Pulmonary artery endothelial cell (primary cell): Measurements from ENCODE around the gene MELK. TPM values are rescaled to one million over a fixed set of nuclear protein-coding genes. Genes with fewer than 3 reads are reported as not detected.

Experiments
- DNase-seq: peaks from one replicate; pipeline ENCODE4 v3.0.0-alpha.2; 2011; ENCODE audit warnings: low read depth, low spot score
- total RNA-seq: library from RNA; depleted of rRNA; stranded (reverse); fragments of >200 nt; gene quantifications from 2 replicates; pipeline ENCODE4 v1.2.3, GENCODE V29; 2014

The MELK gene
- total RNA-seq, 1 donor from 2014 or later, result 28.6 TPM

DNA sequence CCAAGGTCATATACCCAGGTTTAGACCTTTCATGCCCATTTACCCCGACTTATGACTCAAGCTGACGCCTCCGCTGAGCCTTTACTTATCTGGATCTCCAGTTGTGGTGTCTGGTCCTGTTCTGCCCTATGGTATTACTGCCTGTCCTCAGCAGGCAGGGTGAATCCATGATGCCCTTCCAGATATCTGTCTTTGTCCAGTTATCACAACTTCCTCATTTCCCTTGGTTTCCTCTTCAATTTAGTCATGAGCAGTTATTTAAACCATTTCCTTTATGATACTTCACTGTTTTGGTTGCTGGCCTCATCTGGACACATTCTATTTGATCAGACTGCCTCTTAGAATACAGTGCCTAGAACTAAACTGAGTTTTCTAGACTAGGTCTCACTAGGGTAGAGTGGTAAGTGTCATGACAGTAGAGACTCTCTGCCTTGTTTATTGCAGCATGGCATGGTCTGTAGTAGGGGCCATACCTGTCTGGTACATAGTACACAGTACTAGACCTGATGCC is 93.3 kb downstream of the MELK start:
- DNase-seq, result peak; percentile 82

DNA sequence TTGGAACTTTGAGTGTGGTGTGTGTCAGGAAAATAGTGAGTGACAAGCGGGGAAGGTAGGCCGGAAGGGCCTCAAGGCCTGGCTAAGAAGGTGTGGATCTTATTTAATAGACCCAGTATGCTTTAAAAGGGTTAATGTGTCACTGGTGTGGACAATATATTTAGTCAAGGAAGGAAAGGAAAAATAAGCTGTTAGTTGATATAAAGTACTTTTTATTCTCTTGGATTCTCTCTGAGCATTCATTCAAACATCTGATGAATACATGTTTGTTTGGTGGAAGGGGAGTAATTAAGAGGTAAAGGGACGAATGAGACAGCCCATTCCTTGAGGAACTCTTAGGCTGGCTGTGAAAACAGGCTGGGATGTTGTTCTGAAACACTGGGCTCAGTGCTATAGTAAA is 98.9 kb downstream of the MELK start:
- DNase-seq, result no peak

DNA sequence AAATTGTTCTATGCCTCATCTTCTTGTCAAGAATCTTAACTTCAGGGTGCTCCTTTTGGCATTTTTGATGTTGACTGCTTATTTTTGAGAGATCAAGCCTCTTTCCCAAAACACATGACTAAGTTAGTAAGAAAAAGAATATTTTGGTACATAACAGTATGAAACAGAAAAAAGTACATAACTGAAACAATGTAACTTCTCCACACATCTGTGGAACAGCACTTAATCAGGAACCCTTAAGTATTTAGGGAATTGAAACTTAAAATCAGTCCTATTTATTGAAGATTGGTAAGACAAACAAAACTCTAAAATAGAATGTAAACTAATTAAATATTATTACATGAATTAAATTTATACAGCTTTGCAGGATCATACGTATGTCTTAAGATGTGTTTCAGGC is 103.4 kb downstream of the MELK start:
- DNase-seq, result no peak

DNA sequence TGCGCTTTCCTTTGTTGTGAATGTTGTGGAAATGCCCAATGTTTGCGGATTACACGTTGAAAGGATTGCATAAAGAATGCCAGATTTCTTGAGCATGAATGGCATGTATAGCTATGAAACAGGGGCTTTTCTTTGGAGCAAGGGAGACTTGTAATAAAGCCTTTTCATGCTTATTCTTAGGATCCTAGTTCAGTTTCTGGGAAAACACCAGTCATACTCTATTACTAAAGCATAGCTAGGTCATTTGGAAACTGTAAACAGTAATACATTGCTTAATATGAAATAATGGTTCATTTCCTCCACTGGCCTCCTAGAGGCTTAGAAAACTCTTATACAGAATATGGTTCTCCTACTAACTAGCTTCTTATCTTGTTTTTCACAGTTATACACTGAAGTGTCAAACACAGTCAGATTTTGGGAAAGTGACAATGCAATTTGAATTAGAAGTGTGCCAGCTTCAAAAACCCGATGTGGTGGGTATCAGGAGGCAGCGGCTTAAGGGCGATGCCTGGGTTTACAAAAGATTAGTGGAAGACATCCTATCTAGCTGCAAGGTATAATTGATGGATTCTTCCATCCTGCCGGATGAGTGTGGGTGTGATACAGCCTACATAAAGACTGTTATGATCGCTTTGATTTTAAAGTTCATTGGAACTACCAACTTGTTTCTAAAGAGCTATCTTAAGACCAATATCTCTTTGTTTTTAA is 104.2 kb downstream of the MELK start:
- DNase-seq, result no peak

DNA sequence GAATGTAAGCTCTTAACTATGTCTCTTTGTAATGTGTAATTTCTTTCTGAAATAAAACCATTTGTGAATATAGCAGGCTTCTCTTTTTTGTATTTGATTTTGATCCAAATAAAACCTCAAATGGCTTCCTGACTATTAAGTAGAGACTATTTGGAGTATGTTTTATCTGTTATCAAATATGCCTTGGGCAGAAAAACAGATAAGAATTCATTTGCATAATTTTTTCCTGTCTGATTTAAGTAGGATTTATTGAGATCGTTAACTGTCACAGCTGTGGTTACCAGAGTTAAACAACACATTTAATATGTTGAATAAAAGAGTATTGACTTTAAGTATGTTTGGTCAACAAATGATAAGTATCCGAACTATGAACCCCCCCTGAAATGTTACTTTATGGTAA is 104.9 kb downstream of the MELK start:
- DNase-seq, result no peak

DNA sequence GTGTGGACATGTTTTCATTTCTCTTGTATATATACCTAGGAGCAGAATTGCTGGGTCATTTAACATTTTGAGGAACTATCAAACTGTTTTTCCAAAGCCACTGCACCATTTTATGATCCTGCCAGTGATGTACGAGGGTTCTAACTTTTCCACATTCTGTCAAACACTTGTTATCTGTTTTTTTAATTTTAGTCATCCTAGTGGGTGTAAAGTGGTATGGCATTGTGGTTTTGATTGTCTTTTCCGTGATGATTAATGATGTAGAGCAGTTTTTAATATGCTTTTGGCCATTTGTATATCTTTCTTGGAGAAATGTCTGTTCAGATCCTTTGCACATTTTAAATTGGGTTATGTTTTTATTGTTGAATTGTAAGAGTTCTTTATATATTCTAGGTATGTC is 107.0 kb downstream of the MELK start:
- no peak for DNase-seq

DNA sequence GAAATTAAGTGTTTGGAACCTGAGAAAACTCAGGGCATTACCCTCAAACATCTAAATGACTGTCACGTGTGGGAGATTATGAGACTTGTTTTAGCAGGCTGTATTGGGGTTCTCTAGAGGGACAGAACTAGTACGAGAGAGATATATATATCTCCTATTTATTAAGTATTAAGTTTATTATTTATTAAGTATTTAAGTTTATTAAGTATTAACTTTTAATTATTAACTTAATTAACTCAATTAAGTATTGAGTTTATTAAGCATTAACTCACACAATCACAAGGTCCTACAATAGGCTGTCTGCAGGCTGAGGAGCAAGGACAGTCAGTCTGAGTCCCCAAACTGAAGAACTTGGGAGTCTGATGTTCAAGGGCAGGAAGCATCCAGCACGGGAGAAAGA is 113.8 kb downstream of the MELK start:
- no peak for DNase-seq

DNA sequence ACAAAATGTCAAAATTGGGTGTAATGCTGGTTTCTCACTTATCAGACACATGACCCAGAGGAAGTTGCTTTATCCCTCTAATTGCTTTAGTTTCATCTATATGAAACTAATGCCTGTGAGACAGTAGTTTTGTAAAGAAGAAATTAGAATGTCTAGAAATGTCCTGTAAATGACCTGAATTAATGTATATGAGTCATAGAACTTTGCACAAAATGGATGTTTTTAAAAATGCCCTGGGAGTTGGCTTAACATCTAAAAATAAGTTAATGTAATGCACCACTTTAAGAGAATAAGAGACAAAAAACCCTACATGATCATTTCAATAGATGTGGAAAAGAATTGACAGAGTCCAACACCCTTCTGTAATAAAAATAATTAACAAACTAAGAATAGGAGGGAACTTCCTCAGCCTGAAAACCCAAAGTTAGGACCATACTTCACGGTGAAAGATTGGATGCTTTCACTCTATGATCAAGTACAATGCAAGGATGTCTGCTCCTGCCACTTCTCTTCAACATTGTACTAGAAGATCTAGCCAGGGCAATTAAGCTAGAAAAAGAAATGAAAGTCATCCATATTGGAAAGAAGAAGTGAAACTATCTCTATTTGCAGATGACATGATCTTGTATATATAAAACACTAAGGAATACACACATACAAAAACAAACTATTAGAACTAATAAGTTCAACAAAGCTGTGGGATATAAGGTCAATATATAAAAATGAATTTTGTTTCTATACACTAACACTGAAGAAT is 117.9 kb downstream of the MELK start:
- DNase-seq, result no peak

DNA sequence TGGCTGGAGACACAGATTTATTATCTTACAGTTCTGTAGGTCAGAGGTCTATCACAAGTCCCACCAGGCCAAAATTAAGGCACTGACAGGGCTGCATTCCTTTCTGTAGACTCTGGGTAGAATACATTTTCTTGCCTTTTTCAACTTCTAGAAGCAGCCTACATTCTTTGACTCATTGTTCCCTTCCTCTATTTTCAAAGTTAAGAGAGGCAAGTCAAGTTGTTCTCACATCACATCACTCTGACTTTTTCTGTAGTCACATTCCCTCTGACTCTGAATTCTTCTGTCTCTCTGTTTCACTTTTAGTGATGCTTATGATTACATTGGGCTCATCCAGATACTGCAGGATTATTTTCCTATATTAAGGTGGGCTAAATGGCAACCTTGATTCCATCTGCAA is 119.0 kb downstream of the MELK start:
- no peak for DNase-seq

DNA sequence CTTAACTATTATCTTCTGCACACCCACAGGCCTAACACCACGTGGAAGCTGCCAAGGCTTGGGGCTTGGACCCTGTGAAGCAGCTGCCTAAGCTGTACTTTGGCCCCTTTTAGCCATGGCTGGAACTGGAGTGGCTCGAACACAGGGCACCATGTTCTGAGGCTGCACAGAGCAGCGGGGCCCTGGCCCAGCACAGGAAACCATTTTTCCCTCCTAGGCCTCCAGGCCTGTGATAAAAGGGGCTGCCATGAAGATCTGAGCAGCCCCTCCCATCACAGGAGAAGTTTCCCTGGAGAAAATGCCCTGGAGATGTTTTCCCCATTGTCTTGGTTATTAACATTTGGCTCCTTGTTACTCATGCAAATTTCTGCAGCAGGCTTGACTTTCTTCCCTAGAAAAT is 126.3 kb downstream of the MELK start:
- DNase-seq, result no peak

DNA sequence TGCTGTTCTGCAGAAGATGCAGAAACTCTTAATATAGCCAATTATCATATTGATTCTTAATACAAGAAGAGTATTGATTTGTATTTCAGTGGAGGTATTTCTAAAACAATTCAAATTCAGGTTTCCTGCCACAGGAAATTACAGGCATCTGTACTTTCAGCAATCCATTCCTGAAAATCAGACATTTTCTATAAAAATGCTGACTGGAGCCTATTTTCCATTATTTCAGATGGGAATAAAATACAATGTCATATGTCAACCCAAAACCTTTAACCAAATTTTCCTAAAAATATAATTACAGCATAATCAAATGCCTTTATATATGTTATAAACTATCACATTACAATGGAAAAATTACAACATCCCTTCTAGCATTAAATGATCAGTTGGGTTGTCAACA is 131.5 kb downstream of the MELK start:
- DNase-seq, result no peak

DNA sequence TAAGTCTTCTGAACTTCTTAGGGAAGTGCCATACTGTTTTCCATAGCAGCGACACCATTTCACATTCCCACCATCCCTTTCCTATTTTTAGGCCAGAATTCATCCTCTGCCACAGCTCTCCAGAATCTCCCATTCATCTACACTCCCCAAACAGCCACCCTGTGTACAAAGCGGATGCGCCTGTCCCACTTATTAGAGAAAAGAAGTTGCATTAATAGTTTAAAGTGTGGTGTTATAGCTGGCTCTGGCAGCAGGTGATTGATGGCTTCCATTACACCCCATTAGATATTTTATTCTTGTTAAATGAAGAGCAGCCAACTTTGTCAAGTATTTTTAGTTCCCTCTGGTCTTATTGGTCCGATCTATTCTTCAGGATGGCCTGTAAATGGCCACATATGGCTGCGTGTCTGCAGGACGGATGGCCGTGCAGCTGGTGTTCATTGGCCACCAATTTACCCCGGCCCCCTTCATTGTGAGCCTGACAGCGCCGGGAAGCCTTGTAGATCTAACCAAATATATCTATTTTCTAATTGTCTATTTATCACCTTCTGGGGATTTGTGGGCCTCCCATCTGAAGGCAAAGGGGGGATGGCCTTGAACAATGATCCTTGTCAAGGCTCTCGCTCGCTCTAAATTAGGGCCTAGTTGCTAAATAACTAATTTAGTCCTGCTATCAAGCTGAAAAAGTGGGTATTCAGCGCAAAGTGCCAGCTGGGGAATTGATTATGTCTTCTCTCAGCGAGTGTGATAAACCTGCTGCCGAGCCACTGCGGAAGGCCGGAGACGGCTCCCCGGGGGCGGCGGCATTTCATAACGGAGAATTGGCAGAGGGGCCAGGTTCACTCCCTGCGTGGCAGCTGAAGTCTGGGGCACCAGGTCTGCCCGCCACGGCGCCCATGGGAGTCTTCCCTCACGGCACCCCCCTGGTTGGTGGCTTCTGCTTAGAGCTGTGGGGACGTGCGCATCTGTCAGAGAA is 141.1 kb downstream of the MELK start:
- DNase-seq, result no peak

DNA sequence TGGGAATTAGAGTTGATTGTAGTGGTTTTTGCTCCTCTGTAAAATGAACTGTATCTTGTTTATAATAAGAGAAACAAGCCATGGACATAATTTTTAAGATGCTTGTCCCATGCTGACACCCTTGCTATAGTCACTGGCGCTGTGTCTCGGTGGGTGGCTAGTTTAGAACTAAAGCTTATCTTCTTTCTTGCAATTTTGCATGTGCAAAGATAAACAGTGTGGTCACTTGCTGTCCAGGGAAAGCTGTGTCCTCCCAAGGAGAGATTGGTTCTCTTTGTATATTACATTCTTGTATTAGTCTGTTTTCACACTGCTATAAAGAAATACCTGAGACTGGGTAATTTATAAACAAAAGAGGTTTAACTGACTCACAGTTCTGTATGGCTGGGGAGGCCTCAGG is 143.8 kb downstream of the MELK start:
- DNase-seq, result no peak

DNA sequence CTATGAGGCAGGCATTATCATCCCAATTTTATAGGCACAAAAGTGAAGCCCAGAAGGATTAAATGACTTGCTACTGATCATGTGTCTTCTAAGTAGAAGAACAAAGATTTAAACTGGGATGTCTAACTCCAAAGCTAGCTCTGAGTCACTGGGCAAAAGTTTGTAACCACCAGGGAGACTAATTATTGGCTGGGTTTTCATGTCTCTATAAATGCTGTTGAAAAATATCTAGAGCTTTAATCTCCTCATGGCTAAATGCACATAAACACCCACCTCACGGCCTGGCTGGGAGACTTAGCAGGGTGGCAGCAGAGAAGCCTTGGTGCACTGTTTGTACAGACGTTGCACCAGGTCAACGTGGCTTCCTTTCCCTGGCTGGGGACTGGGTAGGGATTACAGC is 144.6 kb downstream of the MELK start:
- no peak for DNase-seq

DNA sequence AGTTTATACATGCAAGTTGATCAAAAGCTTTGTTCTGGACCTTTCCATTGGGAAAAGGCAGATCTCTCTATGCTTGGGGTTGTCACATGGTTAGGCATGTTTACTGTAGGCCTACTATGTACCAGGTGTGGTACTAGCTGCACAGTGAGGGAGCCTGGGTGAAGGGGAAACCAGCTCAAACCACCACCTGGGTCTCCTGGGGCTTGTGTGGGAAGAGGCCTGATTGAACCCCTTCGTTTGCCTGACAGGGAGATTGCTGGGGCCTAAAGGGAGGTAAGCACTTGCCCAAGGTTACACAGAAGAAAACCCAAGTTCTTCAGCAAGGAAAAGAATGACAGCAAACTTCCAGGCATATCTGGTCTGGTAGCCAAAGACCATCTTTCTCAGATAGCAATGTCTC is 145.9 kb downstream of the MELK start:
- DNase-seq, result no peak

DNA sequence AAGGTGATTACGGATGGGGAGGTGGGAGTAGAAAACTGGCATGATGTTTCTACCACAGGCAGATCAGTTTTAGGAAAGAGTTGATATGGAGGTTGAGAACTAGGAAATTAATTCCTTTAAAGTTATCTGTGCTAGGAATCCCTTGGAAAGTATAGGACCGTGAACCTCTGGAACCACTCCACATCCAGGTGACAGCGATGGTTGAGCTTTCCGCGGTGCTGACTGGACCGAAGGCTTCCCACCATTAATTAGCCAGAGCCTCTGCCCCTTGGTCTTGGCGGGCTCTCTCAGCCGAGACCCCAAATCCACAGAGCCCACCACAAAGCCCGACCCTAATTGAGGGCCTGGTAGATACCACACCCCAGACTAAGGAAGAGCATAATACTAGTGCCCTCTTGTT is 147.3 kb downstream of the MELK start:
- DNase-seq, result no peak

DNA sequence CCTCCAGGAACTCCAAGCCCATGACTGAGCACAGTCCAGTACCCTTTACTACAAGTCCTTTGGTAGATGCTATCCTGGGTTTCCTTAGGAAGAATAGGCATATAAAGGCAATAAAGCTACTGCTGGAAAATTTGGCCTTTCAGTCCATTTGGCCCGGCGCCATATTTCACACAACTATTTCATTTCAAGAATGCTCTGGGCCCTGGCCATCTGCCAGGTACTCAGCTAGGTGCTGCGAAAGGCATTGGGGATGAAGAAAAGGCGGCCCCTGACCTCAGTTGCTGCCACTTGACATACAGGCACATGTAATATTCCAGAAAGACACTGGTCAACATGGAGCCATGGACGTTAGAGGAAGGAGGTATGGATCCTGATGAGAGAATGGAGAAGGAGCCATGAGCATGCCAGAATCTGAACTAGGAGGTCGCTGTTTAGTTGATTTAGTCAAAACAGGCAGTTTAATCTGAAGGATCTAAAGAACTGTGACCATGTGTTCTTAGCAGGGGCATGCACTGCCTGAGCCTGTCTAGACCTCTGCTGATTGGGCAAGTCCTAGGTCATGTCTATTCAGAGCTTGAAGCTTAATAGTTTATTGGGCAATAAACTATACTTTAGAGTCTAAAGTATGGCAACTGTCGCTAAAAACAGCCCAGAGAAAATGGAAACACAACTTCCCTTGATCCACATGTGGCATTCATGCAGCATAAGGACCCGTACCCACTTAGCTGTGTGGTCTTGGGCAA is 149.3 kb downstream of the MELK start:
- no peak for DNase-seq

DNA sequence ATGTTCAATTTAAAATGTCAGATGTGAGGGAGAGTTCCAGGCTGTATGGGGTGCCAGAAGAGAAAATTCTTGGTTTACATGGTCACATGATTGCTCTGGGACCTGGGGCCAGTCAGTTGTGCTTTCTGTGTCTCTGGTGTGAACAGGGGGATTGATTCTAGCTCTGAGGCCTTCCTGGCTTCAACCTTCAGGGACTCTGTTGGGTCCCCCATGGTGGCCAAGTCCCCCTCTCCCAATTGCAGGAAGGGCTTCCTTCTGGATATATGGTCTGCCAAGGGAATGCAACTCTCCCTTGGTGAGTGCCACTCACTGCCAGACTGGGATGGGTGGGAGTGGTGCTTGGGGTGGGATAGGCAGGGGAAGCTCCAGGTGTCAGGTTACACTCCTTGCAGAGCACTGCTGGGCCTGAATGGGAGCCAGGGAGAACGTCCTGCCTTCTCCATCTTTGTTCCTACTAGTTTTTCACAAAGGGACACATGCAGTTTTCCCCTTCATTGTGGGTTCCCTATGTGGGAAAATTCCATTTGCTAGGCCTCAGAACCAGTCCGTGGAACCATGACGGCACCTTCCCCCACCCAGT is 153.2 kb downstream of the MELK start:
- no peak for DNase-seq
